Activated B cell treated with CpG ODN at 0.5 μM for 24 hours (primary cell): Measurements from ENCODE around the gene DNAJB13. TPM values are rescaled to one million over a fixed set of nuclear protein-coding genes. Genes with fewer than 3 reads are reported as not detected.

Experiments
- ATAC-seq: fragments of 200-7000 bp; cut with Tn5 transposase; one replicate; pipeline ENCODE4 v1.10.0; 2021; ENCODE audit warnings: low read depth, mild to moderate bottlenecking, moderate library complexity
- CTCF ChIA-PET: fragments of 350-600 bp; sonication (Branson Sonifier 250); formaldehyde crosslinking; loops from one replicate; lab custom pipeline; 2021; ENCODE audit warnings: antibody characterized with exemption; lab: Charles Lee
- POLR2A ChIA-PET: fragments of 350-600 bp; sonication (Branson Sonifier 250); formaldehyde crosslinking; loops from one replicate; lab custom pipeline; 2021; ENCODE audit warnings: antibody characterized with exemption; lab: Charles Lee
- DNase-seq: peaks from one replicate; pipeline ENCODE4 v3.0.0; 2022
- H3K27ac Mint-ChIP-seq: one replicate; pipeline ENCODE4 v1.8.0; 2020; ENCODE audit warnings: mixed read lengths
- H3K27me3 Mint-ChIP-seq: one replicate; pipeline ENCODE4 v1.8.0; 2021; ENCODE audit warnings: mixed read lengths
- H3K36me3 Mint-ChIP-seq: one replicate; pipeline ENCODE4 v1.8.0; 2021; ENCODE audit warnings: low read depth, mixed read lengths
- H3K4me1 Mint-ChIP-seq: one replicate; pipeline ENCODE4 v1.8.0; 2021; ENCODE audit warnings: mixed read lengths
- H3K4me3 Mint-ChIP-seq: one replicate; pipeline ENCODE4 v1.8.0; 2020; ENCODE audit warnings: mild to moderate bottlenecking, mixed read lengths
- H3K9me3 Mint-ChIP-seq: one replicate; pipeline ENCODE4 v1.8.0; 2020; ENCODE audit warnings: mixed read lengths
- intact Hi-C: fragments of 100-400 bp; cut with micrococcal nuclease; formaldehyde crosslinking; loops from one replicate; pipeline ENCODE4 v1.15.1; 2024
- total RNA-seq: library from RNA; stranded (reverse); gene quantifications from 2 replicates; pipeline ENCODE4 v1.2.3, GENCODE V29; 2022
- TF ChIP-seq, protein P1 (sequence below): fragments of 200-600 bp; IDR thresholded peaks from one replicate; pipeline ENCODE4 v1.8.0; 2022; ENCODE audit warnings: antibody characterized with exemption, mild to moderate bottlenecking

DNAJB13 gene
- total RNA-seq, 1 donor from 2014 or later, result not detected

DNA sequence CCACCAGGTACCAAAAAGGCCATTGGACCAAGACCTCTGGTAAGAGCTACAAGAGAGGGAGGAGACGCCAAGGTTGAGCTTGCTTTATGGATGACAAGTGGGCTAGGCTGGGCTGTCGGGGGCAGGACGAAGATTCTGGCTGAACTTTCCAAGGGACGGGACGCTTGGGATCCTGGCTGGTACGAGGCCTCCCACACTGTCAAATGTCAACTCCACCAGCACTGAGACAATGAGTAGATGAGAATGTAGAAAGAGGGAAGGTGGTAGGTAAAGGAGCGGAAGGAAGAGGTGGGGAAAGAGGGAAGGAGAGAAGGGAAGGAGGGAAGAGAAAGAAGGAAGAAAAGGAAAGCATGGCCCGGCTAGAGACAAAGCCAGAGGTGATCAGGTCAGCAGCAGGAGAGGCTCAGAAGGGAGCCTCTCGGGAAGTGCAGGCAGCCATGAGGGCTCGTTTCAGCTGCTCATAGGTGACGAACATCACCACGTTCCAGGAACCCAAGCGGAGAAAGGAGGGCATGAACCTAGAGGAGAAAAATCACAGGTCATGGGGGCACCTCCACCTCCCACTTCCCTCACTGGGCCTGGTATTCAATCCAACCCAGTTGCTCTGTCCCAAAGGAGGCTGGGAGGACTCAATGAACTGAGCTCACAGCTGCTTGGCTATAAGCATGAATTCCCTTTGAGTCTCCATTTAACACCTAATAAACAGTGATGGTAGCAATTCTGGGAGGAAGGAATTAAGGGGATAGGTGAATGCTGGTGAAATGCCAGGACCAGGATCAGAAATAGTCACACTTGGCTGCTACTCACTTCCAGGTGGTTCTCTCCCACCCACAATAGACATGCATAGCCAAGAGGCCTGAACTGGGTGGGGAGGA, 24.0 kb downstream of the DNAJB13 start:
- ATAC-seq (no peak), DNase-seq (no peak)
- Mint-ChIP-seq H3K4me3 (peak overlapping the region; percentile 16), H3K36me3 (peaks cover 65% of the 10 kb centered on the region), H3K9me3 (no peaks in the 10 kb centered on the region), H3K4me1 (peaks cover 99% of the 10 kb centered on the region), H3K27ac (peak overlapping the region; percentile 100), H3K27me3 (no peaks in the 10 kb centered on the region)
- intact Hi-C loops, result loop anchor here (1.0 kb wide), 1 partner anchor 11 kb away; no protein-coding TSS in a partner anchor
- POLR2A ChIA-PET, result interaction anchor here (0.9 to 16.3 kb wide), 5 partner anchors 8 to 35 kb away, joined by 4 to 425 read pairs (median 4); partner anchors contain the start of gene UCP2
- CTCF ChIA-PET, result no interaction called here
- TF ChIP-seq, protein P1, sequence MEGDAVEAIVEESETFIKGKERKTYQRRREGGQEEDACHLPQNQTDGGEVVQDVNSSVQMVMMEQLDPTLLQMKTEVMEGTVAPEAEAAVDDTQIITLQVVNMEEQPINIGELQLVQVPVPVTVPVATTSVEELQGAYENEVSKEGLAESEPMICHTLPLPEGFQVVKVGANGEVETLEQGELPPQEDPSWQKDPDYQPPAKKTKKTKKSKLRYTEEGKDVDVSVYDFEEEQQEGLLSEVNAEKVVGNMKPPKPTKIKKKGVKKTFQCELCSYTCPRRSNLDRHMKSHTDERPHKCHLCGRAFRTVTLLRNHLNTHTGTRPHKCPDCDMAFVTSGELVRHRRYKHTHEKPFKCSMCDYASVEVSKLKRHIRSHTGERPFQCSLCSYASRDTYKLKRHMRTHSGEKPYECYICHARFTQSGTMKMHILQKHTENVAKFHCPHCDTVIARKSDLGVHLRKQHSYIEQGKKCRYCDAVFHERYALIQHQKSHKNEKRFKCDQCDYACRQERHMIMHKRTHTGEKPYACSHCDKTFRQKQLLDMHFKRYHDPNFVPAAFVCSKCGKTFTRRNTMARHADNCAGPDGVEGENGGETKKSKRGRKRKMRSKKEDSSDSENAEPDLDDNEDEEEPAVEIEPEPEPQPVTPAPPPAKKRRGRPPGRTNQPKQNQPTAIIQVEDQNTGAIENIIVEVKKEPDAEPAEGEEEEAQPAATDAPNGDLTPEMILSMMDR, result no peak

DNA sequence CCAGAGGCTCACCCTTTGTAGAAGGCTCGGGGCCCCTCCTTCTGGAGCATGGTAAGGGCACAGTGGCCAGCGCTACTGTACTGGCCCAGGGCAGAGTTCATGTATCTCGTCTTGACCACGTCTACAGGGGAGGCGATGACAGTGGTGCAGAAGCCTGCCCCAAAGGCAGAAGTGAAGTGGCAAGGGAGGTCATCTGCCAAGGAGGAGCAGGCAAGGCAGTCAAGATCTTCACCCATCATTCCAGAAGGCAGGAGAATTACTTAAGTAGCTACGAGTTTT, 24.6 kb downstream of the DNAJB13 start:
- Mint-ChIP-seq H3K27me3 (no peaks in the 10 kb centered on the region), H3K9me3 (no peaks in the 10 kb centered on the region), H3K4me1 (peaks cover 99% of the 10 kb centered on the region), H3K27ac (peak overlapping the region; percentile 100), H3K4me3 (no peak overlapping the region), H3K36me3 (peaks cover 70% of the 10 kb centered on the region)
- ChIA-PET POLR2A (interaction anchor here (16.3 kb wide), 1 partner anchor 19 kb away, joined by 425 read pairs; no protein-coding TSS in a partner anchor), CTCF (no interaction called here)
- intact Hi-C loops, result no loop called here
- TF ChIP-seq, protein P1, result no peak
- no peak for DNase-seq
- ATAC-seq, result no peak

DNA sequence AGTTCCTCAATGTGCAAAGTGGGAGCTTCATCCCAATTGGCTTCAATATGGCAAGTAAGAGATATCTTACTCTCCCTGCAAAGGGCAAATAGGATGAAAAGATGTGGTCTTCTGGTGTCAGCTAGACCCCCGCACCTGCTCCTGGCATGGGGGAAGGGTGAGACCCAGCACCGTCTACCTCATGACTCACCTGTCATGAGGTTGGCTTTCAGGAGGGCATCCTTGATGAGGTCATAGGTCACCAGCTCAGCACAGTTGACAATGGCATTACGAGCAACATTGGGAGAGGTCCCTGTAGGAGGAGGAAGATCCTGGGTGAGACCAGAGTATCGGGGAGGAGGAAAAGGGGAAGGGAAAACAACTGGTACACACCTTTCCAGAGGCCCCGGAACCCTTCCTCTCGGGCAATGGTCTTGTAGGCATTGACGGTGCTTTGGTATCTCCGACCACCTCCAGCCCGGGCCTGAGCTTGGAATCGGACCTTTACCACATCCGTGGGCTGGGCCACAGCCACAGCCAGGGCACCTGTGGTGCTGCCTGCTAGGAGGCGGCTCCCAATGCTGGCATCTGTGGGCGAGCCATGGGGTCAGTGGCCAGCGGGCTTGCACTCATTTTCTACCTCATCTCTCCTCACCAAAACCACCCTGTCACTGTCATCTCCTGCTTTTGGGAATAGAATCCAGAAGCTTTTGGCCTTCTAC, 25.8 kb downstream of the DNAJB13 start:
- TF ChIP-seq, protein P1, result no peak
- intact Hi-C loops, result no loop called here
- peaks cover 80% of the 10 kb centered on the region for H3K36me3 Mint-ChIP-seq
- peak overlapping the region; percentile 100 for H3K27ac Mint-ChIP-seq
- ATAC-seq (no peak), DNase-seq (no peak)
- H3K4me1 Mint-ChIP-seq, result peaks cover 99% of the 10 kb centered on the region
- POLR2A ChIA-PET, result interaction anchor here (1.0 to 16.3 kb wide), 2 partner anchors 13 to 18 kb away, joined by 3 to 425 read pairs; no protein-coding TSS in a partner anchor
- CTCF ChIA-PET, result no interaction called here
- no peaks in the 10 kb centered on the region for H3K9me3 Mint-ChIP-seq
- H3K4me3 Mint-ChIP-seq, result no peak overlapping the region
- no peaks in the 10 kb centered on the region for H3K27me3 Mint-ChIP-seq

DNA sequence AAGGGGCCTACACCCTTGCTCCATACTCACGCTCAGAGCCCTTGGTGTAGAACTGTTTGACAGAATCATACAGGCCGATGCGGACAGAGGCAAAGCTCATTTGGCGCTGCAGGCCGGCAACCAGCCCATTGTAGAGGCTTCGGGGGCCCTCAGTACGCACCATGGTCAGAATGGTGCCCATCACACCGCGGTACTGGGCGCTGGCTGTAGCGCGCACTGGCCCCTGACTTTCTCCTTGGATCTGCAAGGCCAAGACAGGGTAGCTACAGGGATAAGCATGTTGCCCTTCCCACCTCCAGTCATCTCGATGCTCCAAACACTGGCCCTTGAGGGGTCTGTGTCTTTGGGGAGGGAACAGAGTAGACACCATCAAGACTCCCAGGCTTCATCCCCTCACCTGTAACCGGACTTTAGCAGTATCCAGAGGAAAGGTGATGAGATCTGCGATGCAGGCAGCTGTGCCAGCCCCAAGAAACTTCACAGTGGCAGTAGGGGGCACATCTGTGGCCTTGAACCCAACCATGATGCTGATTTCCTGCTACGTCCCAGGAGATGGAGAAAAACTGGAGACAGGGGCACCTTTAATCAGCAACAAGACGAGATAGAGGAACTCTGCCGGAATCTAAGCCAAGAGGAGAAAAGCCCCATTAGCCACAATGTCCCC, 27.2 kb downstream of the DNAJB13 start:
- Mint-ChIP-seq H3K27me3 (no peaks in the 10 kb centered on the region), H3K9me3 (no peaks in the 10 kb centered on the region), H3K4me1 (peaks cover 88% of the 10 kb centered on the region), H3K4me3 (peak overlapping the region; percentile 99), H3K36me3 (peaks cover 91% of the 10 kb centered on the region), H3K27ac (peak overlapping the region; percentile 100)
- ChIA-PET POLR2A (interaction anchor here (5.2 to 16.3 kb wide), 3 partner anchors 9 to 42 kb away, joined by 67 to 425 read pairs (median 234); no protein-coding TSS in a partner anchor), CTCF (no interaction called here)
- TF ChIP-seq, protein P1, result no peak
- intact Hi-C loops, result no loop called here
- DNase-seq (no peak), ATAC-seq (no peak)
